Uterus (tissue), 4 donors: ENCODE data around the gene MOV10. TPM values are rescaled to one million over a fixed set of nuclear protein-coding genes. Genes with fewer than 3 reads are reported as not detected.
A peak's percentile ranks its signal among the peaks of the same experiment; 100 is the strongest.
"Not testable (repeated sequence)": the region's sequence is repeated elsewhere in the genome, so short reads cannot be mapped to it uniquely, and the experiment has no call there.

ENCODE experiments used
- DNase-seq, 2 donors: peaks; one replicate each; pipeline ENCODE4 v3.0.0-alpha.2; 2019 to 2020
- H3K27ac ChIP-seq, 2 donors: fragments of 200-600 bp; sonication (generic); 1 replicate in 1 of 2; 2 replicates in 1 of 2; pipeline ENCODE4 v1.5.1; 2016 to 2018
- H3K27me3 ChIP-seq, 2 donors: fragments of 200-600 bp; sonication (generic); one replicate each; pipeline ENCODE4 v1.5.1; 2018 to 2019; ENCODE audit warnings: control low read depth in 1 of 2
- H3K36me3 ChIP-seq, 2 donors: fragments of 200-600 bp; sonication (generic); one replicate each; pipeline ENCODE4 v1.5.1; 2019; ENCODE audit warnings: control low read depth in 1 of 2
- H3K4me1 ChIP-seq, 2 donors: fragments of 200-600 bp; sonication (generic); one replicate each; pipeline ENCODE4 v1.5.1; 2018 to 2019; ENCODE audit warnings: control low read depth in 1 of 2
- H3K4me3 ChIP-seq, 2 donors: fragments of 200-600 bp; sonication (generic); 1 replicate in 1 of 2; 2 replicates in 1 of 2; pipeline ENCODE4 v1.5.1; 2018 to 2019; ENCODE audit warnings: mild to moderate bottlenecking in 1 of 2
- H3K9me3 ChIP-seq, 2 donors: fragments of 200-600 bp; sonication (generic); one replicate each; pipeline ENCODE4 v1.5.1; 2019; ENCODE audit warnings: control low read depth in 1 of 2
- POLR2A ChIP-seq, 2 donors: fragments of 450-650 bp; IDR thresholded peaks; one replicate each; pipeline ENCODE4 v1.6.1; 2016; ENCODE audit warnings: antibody characterized with exemption in 2 of 2, mild to moderate bottlenecking in 1 of 2, moderate library complexity in 1 of 2
- intact Hi-C: fragments of 100-400 bp; cut with DNase I; formaldehyde crosslinking; loops from one replicate; pipeline ENCODE4 v1.15.1; 2023; ENCODE audit warnings: low total_unique reads
- total RNA-seq, 4 donors: library from RNA; depleted of rRNA in 3 of 4; stranded (reverse); fragments of >200 nt in 3 of 4; gene quantifications; one replicate each; pipeline versions ENCODE4 v1.1.0 to v1.2.4, GENCODE V29; 2014 to 2023
- TF ChIP-seq, protein P1 (sequence below), 4 experiments: fragments of 200-600 bp in 2 of 4; fragments of 450-650 bp in 2 of 4; sonication (generic) in 2 of 4; IDR thresholded peaks; one replicate each; pipeline ENCODE4 v1.5.1; 2016 to 2019; ENCODE audit warnings: antibody characterized with exemption in 4 of 4, mild to moderate bottlenecking in 2 of 4, moderate library complexity in 1 of 4
- donor health status: DM: yes; HTN: yes; CAD: no.

MOV10 gene
- total RNA-seq, 4 donors from 2014 or later = 10.3 to 91.9 (median 55.5) TPM

DNA sequence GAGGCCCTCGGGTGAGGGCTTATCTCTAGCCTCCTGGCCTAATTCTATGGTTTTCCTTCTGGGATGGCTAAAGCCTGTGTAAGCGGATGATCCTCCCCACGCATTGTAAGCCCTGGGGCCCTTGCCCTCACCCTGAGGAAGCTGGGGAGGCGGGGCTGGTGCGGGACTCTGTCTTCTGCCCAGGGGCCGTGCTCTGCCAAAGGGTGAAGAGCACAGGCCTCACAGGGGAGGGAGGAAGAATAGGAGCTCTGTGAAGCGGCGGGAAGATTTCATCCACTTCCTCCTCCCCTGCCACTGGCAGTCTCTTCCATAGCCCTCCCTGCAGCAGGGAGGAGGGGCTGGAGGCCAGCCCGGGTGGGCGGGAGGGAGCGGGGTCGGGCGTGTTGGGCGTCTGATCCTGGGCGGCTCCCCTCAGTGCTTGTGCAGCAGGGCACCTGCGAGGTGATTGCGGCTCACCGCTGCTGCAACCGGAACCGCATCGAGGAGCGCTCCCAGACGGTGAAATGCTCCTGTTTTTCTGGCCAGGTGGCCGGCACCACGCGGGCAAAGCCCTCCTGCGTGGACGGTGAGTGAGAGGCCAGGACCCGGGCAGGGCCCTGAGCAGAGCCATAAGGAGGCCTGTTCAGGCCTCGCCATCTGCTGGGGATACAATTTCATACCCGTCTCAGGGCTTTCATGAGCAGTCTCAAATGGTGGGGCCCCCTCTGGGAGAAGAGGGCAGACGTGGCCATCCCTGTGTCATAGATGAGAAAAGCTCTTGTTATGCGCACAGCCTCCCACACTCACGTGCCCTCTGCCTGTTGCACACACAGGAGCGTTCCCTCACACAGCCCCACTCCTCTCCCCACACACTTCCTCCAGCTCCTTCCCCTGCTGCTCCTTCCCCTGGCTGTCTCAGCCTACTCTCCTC, 48.4 kb downstream of the MOV10 start:
- Histone ChIP-seq H3K36me3 (no peaks in the 10 kb centered on the region), H3K27ac (peak overlapping the region; percentile 16 to 74), H3K4me1 (peaks cover 0 to 6% of the 10 kb centered on the region in 2 donors), H3K4me3 (peak overlapping the region in 1 of 2 donors; percentile 23), H3K27me3 (no peaks in the 10 kb centered on the region), H3K9me3 (no peaks in the 10 kb centered on the region)
- intact Hi-C loops = no loop called here
- TF ChIP-seq, protein P1, sequence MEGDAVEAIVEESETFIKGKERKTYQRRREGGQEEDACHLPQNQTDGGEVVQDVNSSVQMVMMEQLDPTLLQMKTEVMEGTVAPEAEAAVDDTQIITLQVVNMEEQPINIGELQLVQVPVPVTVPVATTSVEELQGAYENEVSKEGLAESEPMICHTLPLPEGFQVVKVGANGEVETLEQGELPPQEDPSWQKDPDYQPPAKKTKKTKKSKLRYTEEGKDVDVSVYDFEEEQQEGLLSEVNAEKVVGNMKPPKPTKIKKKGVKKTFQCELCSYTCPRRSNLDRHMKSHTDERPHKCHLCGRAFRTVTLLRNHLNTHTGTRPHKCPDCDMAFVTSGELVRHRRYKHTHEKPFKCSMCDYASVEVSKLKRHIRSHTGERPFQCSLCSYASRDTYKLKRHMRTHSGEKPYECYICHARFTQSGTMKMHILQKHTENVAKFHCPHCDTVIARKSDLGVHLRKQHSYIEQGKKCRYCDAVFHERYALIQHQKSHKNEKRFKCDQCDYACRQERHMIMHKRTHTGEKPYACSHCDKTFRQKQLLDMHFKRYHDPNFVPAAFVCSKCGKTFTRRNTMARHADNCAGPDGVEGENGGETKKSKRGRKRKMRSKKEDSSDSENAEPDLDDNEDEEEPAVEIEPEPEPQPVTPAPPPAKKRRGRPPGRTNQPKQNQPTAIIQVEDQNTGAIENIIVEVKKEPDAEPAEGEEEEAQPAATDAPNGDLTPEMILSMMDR (IDR thresholded peaks at IDR 0.05) = no peak
- no peak for TF ChIP-seq POLR2A (IDR thresholded peaks at IDR 0.05)
- peak; percentile 49 to 56 for DNase-seq

DNA sequence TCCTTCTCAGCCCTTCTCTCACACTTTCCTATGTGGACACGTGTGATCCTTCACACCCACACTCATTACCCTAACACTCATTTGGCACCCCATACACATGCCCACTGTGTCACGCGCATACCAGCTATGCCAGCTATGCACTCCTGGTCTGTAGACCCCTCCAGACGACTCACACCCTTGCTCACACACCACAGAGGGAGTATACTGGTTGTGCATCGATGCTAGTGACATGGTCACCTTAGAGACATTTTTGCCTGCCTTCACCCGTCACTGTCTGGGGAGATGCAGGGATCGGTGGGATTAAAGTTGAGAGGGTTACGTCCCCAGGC, 49.0 kb downstream of the MOV10 start:
- DNase-seq = no peak
- no peaks in the 10 kb centered on the region for H3K27me3 ChIP-seq
- no peaks in the 10 kb centered on the region for H3K9me3 ChIP-seq
- no peaks in the 10 kb centered on the region for H3K36me3 ChIP-seq
- intact Hi-C loops = no loop called here
- H3K27ac ChIP-seq = peak overlapping the region in 1 of 2 donors; percentile 74
- peaks cover 0 to 6% of the 10 kb centered on the region in 2 donors for H3K4me1 ChIP-seq
- TF ChIP-seq, protein P1 (IDR thresholded peaks at IDR 0.05) = no peak
- no peak for TF ChIP-seq POLR2A (IDR thresholded peaks at IDR 0.05)
- no peak overlapping the region for H3K4me3 ChIP-seq

DNA sequence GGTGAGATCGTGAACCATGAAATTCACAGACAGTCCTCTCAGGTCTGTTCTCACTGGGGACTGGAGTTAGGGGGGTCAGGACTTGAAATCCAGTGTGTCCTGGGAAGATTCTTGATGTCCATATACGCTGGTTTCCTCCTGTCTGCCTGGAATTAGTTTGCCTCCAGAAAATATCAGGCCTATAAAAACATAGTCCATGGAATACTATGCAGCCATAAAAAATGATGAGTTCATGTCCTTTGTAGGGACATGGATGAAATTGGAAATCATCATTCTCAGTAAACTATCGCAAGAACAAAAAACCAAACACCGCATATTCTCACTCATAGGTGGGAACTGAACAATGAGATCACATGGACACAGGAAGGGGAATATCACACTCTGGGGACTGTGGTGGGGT, 49.8 kb downstream of the MOV10 start:
- DNase-seq, H3K27me3 ChIP-seq, intact Hi-C loops: not testable (repeated sequence)

DNA sequence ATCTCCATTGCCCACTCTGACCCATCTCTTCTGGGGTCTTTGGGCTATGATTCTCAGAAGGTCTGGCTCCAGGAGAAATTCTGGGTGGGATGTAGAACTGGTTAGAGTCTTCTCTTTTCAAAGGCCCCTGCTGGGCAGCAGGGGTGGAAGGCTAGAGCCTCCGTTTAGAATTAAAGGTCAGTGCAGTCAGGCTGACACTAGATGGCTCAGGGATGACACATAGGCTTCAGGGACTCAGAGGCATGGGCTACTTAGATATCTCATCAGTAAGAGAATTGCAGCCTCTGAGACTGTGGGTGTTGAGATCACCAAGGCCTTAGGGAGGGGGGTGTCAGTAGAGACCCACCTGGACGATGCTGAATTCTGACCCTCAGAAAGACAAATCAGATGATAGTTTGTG, 53.3 kb downstream of the MOV10 start:
- no peak overlapping the region for H3K27ac ChIP-seq
- no peak for DNase-seq
- intact Hi-C loops = no loop called here
- no peaks in the 10 kb centered on the region for H3K27me3 ChIP-seq
- no peak overlapping the region for H3K4me3 ChIP-seq
- H3K9me3 ChIP-seq = no peaks in the 10 kb centered on the region
- peaks cover 0 to 5% of the 10 kb centered on the region in 2 donors for H3K4me1 ChIP-seq
- TF ChIP-seq POLR2A (IDR thresholded peaks at IDR 0.05) = no peak
- TF ChIP-seq, protein P1 (IDR thresholded peaks at IDR 0.05) = no peak
- no peaks in the 10 kb centered on the region for H3K36me3 ChIP-seq

More for the DNA sequence above, 49.8 kb downstream of the MOV10 start:
- not testable (repeated sequence) for H3K4me3 ChIP-seq, H3K4me1 ChIP-seq, H3K27ac ChIP-seq, H3K36me3 ChIP-seq, H3K9me3 ChIP-seq

DNA sequence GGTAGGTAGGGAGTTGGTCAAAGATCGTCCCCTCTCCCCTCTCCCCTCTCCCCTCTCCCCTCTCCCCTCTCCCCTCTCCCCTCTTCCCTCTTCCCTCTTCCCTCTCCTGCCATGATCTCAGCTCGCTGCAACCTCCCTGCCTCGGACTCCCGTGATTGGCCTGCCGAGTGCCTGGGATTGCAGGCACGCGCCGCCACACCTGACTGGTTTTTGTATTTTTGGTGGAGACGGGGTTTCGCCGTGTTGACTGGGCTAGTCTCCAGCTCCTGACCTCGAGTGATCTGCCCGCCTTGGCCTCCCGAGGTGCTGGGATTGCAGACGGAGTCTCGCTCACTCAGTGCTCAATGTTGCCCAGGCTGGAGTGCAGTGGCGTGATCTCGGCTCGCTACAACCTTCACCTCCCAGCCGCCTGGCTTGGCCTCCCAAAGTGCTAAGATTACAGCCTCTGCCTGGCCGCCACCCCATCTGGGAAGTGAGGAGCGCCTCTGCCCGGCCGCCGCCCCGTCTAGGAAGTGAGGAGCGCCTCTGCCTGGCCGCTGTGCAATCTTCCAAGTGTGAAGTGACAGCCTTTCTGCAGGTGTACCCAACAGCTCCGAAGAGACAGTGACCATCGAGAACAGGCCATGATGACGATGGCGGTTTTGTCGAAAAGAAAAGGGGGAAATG, 54.0 kb downstream of the MOV10 start:
- H3K27ac ChIP-seq, H3K36me3 ChIP-seq, H3K4me1 ChIP-seq, H3K9me3 ChIP-seq, intact Hi-C loops, H3K4me3 ChIP-seq, DNase-seq, H3K27me3 ChIP-seq: not testable (repeated sequence)

DNA sequence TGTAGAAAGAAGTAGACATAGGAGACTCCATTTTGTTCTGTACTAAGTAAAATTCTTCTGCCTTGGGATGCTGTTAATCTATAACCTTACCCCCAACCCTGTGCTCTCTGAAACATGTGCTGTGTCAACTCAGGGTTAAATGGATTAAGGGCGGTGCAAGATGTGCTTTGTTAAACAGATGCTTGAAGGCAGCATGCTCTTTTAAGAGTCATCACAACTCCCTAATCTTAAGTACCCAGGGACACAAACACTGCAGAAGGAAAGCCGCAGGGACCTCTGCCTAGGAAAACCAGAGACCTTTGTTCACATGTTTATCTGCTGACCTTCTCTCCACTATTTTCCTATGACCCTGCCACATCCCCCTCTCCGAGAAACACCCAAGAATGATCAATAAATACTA, 54.6 kb downstream of the MOV10 start:
- H3K36me3 ChIP-seq = not testable (repeated sequence)

More for the DNA sequence above, 54.6 kb downstream of the MOV10 start:
- DNase-seq, H3K4me1 ChIP-seq, H3K4me3 ChIP-seq, H3K27ac ChIP-seq, H3K9me3 ChIP-seq, H3K27me3 ChIP-seq, intact Hi-C loops: not testable (repeated sequence)
